GM20000 (cell line): ENCODE data around the gene DNMT3A.
A peak's percentile ranks its signal among the peaks of the same experiment; 100 is the strongest.

Experiments
- DNase-seq: peaks from one replicate; pipeline ENCODE4 v3.0.0; 2012; ENCODE audit warnings: low spot score
- CTCF ChIP-seq: IDR thresholded peaks from 2 replicates; pipeline ENCODE4 v1.5.1; 2012; ENCODE audit warnings: mild to moderate bottlenecking, control low read depth; ENCODE audit errors: extremely low read depth, missing control alignments

Gene DNMT3A

GRCh38 chr2:25315316-25315680 is 26.4 kb downstream of the DNMT3A start:
- DNase-seq: no peak
- no peak for TF ChIP-seq CTCF

DNA sequence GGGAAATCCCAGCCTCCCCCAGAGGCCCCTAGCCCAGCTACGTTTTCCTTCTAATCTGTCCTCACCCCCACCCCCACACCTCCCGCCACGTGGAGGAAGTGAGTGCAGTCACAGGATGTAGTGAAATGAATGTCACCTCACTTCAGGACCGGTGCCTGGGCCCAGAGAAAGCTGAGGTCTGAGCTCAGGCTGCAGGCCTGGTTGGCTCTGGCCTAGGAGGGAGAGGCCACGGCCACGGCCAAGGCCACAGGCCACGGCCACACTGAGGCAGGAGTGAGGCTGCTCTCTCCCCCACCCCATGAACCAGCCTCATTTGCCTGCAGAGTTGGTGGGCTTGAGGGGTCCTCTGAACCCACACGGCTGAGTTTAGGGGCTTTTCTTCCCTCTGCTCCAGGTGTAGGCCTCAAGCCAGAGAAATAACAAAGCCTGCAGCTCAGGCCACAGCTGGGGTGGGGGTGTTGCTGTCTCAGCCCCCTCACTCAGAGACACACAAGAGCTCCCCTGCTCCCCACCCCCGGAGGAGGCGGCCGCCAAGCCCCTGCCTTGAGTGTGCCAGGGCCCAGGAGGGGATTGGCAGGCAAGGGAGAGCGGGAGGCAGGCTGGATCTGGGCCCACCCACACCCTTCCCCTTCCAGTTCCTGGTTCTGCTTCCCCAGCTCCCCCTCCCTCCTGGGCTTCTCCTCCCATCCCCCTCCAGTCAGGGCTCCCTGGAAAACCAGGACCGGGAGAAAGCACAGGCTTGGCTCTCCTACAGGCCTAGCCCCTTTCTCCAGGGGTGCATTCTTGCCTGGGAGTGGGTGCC is 27.0 kb downstream of the DNMT3A start:
- DNase-seq: peak; percentile 88
- no peak for TF ChIP-seq CTCF

- no peak for TF ChIP-seq CTCF
- no peak for DNase-seq
Measured at GRCh38 chr2:25313711-25314513, 27.8 kb downstream of the DNMT3A start.

GRCh38 chr2:25312958-25313710 is 28.6 kb downstream of the DNMT3A start:
- no peak for DNase-seq
- no peak for TF ChIP-seq CTCF

DNA sequence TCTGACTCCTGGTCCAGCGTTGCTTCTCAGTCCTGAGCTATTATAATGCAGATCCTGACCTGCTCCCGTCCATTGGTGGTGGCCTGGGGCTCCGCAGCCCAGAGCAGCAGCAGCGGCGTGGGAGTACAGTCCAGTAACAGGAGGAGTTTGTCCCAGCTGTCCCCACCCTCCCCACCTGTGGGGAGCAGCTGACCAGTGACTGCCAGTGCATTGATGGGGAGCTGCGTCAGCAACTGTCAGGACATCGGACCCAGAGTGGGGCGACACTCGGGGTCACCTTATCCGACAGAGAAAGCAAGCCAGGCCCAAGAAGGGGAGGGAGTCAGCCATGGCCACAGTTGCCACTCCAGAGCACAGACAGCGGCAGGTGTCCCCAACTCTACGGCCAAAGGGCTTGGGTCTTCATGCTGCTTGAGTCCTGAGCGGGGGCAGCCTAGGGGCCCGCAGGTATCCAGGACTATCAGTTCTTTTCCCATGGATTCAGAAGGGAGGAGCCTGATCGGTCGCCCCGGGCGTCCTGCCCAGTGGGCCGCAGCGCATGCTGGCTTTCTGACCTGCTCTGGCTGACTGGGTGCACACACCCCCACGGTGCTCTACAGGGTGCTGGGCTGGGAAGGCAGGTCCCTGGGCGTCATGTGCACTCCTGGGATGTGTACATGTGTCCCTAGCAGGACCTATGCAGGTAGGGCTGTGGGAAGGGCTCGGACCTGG is 29.7 kb downstream of the DNMT3A start:
- no peak for TF ChIP-seq CTCF
- DNase-seq: no peak

DNA sequence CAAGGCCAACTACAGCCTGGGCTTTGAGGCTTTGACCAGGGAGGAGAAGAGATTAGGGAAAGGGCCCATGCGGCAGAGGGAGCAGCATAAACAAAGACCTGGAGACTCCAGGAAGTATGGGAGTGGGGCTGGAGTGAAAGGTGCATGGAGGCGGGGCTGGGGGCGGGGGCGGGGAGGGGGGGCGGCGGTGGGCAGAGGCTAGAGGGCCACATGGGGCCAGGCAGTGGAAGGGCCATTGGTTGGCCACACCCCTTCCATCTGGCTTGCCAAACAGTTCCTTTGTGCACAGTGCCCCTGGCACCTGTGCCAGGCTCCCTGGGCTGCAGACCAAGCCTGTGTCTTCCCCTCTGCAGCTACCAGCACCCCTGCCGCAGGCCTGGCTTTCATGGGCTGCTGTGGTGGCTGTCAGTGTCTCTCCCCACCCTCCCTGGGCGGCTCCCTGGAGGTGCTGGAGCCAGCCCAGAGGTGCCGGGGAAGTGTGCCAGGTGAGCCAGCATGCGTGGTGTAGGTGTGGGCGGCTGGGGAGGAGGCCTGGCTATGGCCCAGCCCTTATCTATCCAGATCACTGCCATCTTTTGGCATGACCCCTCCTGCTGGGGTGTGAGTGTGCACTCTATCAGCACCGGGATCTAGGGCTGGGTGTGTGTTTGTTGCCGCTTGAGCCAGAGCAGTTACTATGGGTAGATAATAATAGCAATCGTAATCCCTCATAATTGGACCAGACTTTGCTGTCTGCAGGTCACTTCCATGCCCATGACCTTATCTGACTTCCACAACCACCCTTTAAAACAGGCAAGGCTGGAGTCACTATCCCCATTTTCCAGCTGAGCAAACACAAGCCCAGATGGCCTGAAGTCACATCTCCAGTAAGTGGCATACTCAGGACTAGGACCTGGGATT is 30.5 kb downstream of the DNMT3A start:
- no peak for DNase-seq
- no peak for TF ChIP-seq CTCF
